ENCODE measurements around the gene SGSM1. TPM values are rescaled to one million over a fixed set of nuclear protein-coding genes. Genes with fewer than 3 reads are reported as not detected.

The SGSM1 gene
- total RNA-seq, 4 donors from 2014 or later, result 3.5 to 6.1 (median 4.4) TPM

GRCh38 chr22:24883432-24883831 is 77.4 kb downstream of the SGSM1 start:
- H3K4me3 ChIP-seq (ENCODE audit: low read depth, poor library complexity, severe bottlenecking), result no peak overlapping the region
- intact Hi-C loops (cut with DNase I; ENCODE audit: low total_unique reads), result no loop called here
- TF ChIP-seq POLR2A (IDR thresholded peaks at IDR 0.05) (no peak), CTCF (IDR thresholded peaks at IDR 0.05) (no peak)
- 84 to 85% methylated on average over 6 of the region's 6 CpGs for WGBS, 2 donors
- DNase-seq (ENCODE audit: low spot score in 2 of 2), result no peak

GRCh38 chr22:24887260-24887659 is 81.2 kb downstream of the SGSM1 start:
- no peak for DNase-seq (ENCODE audit: low spot score in 2 of 2)
- TF ChIP-seq CTCF (IDR thresholded peaks at IDR 0.05) (no peak), POLR2A (IDR thresholded peaks at IDR 0.05) (no peak)
- intact Hi-C loops (cut with DNase I; ENCODE audit: low total_unique reads), result no loop called here
- WGBS, 2 donors, result 88 to 89% methylated on average over 2 of the region's 2 CpGs
- H3K4me3 ChIP-seq (ENCODE audit: low read depth, poor library complexity, severe bottlenecking), result no peak overlapping the region

GRCh38 chr22:24893341-24894070 is 87.5 kb downstream of the SGSM1 start:
- WGBS, 2 donors, result 84 to 93% methylated on average over 20 of the region's 20 CpGs
- no peak for TF ChIP-seq CTCF (IDR thresholded peaks at IDR 0.05)
- TF ChIP-seq POLR2A (IDR thresholded peaks at IDR 0.05), result no peak
- no peak for DNase-seq (ENCODE audit: low spot score in 2 of 2)
- H3K4me3 ChIP-seq (ENCODE audit: low read depth, poor library complexity, severe bottlenecking), result no peak overlapping the region
- intact Hi-C loops (cut with DNase I; ENCODE audit: low total_unique reads), result no loop called here

GRCh38 chr22:24894220-24894975 is 88.4 kb downstream of the SGSM1 start:
- peak; percentile 48 to 91 for DNase-seq (ENCODE audit: low spot score in 2 of 2)
- 30 to 41% methylated on average over 16 of the region's 16 CpGs for WGBS, 2 donors
- intact Hi-C loops (cut with DNase I; ENCODE audit: low total_unique reads), result no loop called here
- no peak for TF ChIP-seq POLR2A (IDR thresholded peaks at IDR 0.05)
- no peak for TF ChIP-seq CTCF (IDR thresholded peaks at IDR 0.05)
- H3K4me3 ChIP-seq (ENCODE audit: low read depth, poor library complexity, severe bottlenecking), result no peak overlapping the region

GRCh38 chr22:24894998-24895397 is 89.0 kb downstream of the SGSM1 start:
- WGBS, 2 donors, result 22 to 27% methylated on average over 7 of the region's 7 CpGs

More at GRCh38 chr22:24894998-24895397, 89.0 kb downstream of the SGSM1 start:
- peak; percentile 41 to 90 for DNase-seq (ENCODE audit: low spot score in 2 of 2)
- TF ChIP-seq POLR2A (IDR thresholded peaks at IDR 0.05) (no peak), CTCF (IDR thresholded peaks at IDR 0.05) (no peak)
- intact Hi-C loops (cut with DNase I; ENCODE audit: low total_unique reads), result no loop called here
- H3K4me3 ChIP-seq (ENCODE audit: low read depth, poor library complexity, severe bottlenecking), result no peak overlapping the region
